Measurements from ENCODE around the gene TTC33.
"Not testable (repeated sequence)": the region's sequence is repeated elsewhere in the genome, so short reads cannot be mapped to it uniquely, and the experiment has no call there.

GRCh38 chr5:40794340-40794739 is 38.6 kb upstream of the TTC33 start:
- TF ChIP-seq CTCF (IDR thresholded peaks at IDR 0.05; ENCODE audit: insufficient read depth, low read length, poor library complexity, severe bottlenecking); EZH2phosphoT487 (conservative IDR thresholded peaks at IDR 0.05; ENCODE audit: low read length): not testable (repeated sequence)

Data from SU-DHL-6 (cell line).